Stimulated activated CD8-positive, alpha-beta memory T cell treated with anti-CD3 and anti-CD28 coated beads, Interleukin-4, amount 100 ng/mL, for 24 hours (primary cell): Measurements from ENCODE around the gene ADGRG7.
A peak's percentile ranks its signal among the peaks of the same experiment; 100 is the strongest.

Source experiments
- DNase-seq: peaks from one replicate; pipeline ENCODE4 v3.0.0-alpha.2; 2020; ENCODE audit warnings: low read depth

ADGRG7 gene

DNA sequence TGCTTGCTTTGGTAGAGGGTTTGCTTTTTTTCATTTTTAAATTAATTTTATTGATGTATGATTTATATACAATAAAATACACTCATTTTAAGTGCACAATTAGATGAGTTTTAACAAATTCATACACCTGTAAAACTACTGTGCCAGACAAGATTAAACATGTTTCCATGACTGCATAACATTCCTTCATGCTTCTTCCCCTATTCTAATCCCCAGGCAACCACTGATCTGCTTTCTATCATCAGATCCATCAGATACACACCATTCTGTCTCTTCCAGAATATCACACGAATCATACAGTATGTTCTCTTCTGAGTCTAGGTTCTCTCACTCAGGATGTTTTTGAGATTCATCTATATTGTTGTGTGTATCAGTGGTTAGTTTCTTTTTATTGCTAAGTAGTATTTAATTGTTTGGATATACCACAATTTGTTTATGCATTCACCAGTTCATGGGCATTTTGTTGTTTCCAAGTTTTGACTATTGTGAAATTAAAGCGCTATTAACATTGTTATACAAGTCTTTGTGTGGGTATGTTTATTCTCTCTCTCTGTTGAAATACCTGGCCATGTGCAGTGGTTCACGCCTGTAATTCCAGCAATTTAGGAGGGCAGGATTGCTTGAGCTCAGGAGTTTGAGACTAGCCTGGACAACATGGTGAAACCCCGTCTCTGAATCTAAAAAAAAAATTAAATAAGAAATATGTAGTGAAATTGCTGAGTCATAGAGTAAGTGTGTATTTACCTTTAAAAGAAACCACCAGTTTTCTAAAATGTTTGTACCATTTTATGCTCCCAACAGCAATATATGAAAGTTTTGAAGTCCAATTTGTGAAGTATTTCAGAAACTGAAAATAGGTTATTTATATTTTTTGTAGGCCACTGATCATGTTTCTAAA is 92.9 kb downstream of the ADGRG7 start:
- DNase-seq, result no peak

DNA sequence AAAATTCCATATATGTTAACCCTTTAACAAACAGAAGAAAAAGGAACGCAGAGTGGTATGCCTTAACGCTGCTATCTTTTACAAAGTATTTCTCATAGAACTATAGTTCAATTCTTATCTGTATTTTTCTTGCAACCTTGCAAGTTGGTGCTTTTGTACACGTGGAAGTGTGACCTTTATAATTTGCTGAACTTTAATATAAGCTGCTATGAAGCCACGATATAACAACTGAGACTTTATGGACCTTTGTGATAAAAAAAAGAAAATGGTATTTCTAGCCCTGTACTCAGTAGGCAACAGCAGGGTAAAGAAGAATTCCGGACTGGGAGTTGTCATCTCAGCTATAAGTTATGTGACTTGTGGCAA is 93.6 kb downstream of the ADGRG7 start:
- DNase-seq, result no peak

DNA sequence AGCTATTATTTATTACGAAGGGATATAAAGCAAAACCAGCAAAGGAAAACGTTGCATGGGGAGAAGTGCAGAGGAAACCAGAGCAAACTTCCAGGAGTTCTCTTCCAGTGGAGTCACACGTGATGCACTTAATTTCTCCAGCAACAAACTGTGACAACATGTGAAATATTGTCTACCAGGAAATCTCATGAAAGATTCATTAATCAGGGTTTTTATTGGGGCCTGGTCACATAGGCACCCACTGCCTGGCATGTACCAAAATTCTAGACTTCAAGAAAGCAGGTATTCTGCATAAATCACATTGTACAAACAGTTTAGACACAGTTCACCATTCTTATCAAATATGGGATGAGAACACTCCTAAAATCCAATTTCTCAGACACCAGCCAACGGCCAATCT is 94.5 kb downstream of the ADGRG7 start:
- no peak for DNase-seq

DNA sequence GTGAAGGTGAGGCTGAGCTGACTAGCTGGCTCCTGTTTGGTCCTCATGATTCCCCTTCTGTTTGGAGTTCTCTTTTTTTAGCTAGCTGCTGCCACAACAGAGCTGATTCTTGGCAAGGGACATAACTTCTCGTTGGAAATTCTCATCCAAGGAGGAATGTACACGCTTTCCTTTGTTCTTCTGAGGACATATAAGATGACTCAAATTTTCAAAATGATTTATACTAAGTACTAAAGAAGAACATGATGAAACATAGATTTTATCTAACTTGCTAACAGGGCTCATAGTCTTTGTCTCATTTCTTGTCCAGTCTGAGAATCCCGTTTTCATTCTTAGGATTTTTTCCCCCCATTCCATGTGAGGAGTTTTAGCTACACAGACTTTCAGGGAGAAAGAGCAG is 97.0 kb downstream of the ADGRG7 start:
- DNase-seq, result no peak

DNA sequence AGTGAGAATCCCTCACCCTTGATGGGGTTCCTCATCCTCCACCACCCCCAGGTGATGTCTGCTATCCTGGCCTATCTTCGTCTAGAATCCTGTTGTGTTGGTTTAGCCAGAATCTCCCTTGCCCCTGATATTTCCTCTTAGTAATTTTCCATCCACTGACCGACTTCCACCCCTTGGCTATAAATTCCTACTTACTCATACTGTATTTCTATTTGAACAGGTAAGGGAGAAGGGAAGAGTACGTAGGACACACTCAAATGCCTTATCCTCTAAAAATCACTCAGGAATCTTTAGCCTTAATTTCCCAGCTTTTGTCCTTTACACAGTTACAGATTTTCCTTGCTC is 99.2 kb downstream of the ADGRG7 start:
- no peak for DNase-seq

DNA sequence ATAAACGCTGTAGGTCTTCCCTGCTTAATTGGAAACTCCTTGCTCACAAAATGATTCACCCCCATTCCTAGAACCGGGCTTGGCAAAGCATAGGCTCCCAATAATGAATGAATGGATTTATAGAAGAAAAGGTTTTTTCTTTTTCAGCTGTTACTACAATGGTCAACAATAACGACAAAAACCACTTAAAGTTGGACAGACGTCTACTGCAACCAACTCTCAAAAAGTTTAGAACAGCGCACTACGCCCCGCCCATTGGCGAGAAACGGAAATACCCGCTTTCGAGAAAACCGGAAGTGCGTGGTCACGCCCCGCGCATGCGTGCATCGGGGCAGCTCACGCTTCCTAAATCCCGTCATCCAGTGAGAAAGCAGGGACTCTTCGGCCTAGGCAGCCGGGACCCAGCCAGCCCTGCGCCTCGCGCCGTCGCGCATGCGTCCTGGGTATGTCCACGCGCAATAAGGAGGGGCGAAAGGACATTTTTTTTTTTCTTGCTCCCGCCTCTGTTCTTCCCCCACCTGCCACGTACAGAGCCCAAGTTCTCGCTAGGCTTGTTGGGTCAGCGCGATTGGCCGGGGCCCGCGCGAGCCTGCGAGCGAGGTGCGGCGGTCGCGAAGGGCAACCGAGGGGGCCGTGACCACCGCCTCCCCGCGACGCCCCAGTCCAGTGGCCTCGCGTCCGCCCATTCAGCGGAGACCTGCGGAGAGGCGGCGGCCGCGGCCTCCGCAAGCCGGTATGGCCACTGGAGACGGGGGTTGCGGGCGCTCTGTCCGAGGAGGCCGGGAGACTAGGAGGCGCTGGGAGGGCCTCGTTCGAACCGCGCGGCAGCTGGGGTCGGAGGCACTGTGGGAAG is 99.8 kb downstream of the ADGRG7 start, which contains the start of gene TFG:
Gene TFG, plus strand, starts transcription at position 506 of the 853 bp plus-strand sequence. CDS start 4,192 bp downstream, outside the sequence.
- peak; percentile 96 for DNase-seq

DNA sequence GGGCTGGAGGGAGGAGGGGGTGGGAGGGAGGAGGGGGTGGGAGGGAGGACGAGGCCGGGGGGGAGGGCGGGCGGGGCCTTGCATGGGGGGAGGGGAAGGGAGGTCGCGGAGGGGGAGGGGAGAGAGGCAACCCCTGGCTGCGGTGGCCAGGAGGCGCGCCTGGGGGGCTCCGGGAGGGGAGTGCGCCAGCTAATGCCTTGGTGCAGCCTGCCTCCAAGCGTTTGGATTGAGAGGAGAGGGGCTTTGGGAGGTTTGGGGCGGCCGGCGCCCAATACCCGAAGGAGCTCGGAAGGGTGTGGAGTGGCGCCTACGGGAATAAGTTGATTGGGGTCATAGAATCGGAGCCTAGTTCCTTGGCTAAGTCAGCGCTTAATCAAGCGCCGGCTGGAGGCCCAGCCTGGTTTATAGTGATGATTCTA is 100.5 kb downstream of the ADGRG7 start:
- peak; percentile 10 for DNase-seq

DNA sequence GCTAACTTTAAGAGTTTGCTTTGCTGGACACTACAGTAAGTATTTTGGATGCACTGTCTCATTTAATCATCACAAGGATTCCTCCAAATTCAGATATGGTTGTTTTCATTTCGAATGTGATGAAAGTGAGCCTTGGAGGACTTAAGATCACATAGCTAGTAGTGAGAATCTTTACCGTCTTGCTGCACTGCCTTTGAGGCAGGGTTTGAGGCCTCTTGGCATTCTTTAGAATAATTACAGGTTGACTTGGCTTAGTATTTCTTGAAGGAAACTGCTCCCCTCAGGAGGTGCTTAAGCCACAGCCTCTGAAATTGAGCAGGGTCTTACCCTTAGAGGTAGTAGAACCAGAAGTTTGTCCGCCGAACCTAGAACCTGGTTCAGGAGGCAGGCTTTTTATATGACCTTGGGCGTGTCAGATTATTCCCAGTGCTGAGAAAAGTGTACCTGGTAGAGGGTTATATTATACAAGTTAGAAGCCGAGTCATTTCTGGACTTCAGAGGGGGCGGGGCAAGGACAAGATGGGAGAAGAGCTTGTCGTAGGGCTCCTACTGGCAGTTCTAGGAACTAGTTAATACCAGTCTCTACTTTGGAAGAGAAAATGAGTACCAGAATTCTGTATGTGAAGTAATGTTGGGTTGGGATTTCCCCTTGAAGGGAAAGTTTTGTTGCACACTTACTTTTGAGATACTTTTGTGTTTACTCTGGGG is 101.0 kb downstream of the ADGRG7 start:
- peak; percentile 55 for DNase-seq

DNA sequence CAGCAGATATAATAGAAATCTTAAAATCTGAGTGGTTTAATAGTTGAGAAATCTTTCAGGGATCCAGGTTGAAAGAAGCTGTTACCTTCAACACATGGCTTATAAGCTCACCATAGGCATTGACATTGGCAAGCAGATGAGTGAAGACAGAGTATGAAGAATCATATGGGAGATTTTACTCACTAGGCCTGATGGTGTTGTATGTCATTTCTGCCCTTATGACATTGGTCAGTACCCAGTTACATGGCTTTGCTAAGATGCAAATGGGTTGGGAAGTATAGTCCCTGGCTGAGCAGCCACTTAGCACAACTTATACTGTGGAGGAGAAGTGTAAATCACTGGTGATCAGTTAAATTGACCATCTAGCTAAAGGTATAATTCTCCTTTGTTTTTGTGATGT is 105.8 kb downstream of the ADGRG7 start:
- no peak for DNase-seq

DNA sequence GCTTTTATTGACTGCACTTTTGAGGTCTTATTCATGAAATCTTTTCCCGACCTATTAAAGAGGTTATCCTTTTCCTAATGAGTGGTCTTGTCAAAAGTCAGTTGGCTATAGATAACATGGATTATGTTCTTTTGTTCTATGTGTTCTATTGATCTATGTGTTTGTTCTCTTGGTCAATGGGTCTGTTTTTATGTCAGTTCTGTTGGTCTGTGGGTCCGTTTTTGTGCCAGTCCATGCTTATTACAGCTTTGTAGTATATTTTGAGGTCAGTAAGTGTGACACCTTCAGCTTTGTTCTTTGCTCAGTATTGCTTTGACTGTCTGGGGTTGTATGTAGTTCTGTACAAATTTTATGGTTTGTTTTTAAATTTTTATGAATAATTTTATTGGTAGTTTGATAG is 107.7 kb downstream of the ADGRG7 start:
- no peak for DNase-seq

DNA sequence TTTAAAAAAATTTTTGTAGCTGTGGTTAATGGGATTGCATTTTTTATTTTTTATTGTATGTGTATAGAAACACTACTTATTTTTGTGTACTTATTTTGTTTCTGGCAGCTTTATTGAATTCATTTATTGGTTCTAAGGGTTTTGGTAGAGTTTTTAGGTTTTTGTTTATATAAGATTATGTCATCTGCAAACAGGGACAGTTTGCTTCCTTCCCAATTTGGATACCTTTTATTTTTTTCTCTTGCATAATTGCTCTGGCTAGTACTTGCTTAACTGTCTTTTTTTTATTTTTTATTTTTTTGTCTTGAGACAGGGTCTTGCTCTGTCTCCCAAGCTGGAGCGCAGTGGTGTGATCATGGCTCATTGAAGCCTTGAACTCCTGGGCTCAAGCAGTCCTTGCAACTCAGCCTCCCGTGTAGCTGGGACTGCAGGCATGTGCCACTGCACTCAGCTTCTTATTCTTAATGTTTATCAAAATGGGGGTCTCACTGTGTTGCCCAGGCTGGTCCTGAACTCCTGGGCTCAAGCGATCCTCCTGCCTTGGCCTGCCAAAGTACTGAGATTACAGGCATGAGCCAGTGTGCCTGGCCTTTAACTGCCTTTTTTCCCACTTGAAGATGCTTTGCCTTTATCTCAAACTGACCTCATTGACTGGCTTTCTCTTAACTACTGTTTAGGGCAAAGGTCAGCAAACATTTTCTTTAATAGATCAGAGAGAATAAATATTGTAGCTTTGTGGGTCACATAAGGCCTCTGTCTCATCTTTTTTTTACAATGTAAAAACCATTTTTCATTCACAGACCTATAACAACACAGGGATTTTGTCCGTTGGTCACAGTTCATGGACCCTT is 108.5 kb downstream of the ADGRG7 start:
- no peak for DNase-seq

DNA sequence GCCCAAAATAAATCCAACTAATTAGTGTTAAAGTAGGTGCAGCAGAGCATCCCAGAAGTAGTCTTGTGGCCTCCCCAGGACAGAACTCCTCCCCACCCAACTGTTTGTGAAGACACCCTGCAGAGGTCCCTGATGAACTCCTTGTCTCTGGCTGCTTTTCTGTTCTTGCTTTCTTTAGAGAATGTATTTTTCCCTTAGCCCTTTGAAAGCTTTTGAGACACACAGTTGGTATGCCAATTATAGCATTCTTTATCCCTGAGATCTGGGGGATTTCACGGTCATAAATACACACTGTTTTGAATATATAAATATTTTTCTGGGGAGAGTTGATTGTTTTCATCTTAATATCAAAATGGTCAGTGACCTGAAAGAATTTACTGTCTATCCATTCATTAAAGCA is 109.7 kb downstream of the ADGRG7 start:
- no peak for DNase-seq

DNA sequence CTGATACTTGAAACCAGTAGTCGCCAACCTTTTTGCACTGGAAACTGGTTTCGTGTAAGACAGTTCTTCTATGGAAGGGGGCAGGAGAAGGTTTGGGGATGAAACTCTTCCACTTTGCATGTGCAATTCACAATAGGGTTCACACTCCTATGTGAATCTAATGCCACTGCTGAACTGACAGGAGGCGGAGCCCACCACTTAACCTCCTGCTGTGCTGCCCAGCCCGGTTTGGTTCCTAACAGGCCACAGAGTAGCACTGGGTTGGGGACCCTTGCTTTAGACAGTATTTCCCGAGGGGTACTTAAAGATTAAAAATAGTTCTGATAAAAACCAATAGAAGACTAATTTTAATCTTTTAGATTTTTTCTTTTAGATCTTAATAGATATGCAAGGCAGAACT is 111.0 kb downstream of the ADGRG7 start:
- DNase-seq, result no peak

DNA sequence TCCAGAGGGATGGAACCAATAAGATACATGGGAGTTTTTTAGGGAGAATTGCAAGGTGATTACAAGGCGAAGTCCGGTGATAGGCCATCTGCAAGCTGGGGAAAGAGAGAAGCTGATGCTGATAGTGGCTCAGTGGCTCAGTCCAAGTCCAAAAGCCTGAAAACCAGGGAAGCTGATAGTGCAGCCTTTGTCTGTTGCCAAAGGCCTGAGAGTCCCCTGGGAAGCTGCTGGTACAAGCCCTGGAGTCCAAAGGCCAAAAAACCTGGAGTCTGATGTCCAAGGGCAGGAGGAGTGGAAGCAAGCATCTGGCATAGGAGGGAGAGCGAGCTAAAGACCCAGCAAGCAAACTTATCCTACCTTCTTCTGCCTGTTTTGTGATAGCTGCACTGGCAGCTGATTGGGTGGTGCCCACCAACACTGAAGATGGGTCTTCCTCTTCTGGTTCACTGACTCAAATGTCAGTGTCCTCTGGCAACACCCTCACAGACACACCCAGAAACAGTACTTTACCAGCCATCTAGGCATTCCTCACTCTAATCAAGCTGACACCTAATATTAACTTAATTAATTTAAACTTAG is 116.6 kb downstream of the ADGRG7 start:
- no peak for DNase-seq

DNA sequence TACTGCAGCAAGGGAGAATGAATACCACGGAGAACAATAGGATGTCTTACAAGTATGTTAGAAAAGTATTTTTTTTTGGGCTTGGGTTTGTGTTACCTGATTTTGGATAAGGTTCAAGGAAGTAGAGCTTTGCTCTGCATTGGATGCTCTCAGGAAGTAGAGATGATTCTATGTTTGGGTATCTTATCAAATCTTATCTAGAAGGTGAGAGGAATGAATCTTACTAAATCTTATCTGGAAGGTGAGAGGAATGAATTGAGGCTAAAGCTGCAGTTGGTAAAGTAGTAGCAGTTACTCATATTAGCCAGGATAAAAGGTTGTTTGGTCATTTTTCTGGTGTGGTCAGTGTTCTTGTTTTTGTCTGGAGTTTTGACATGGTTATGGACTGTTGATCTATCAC is 117.3 kb downstream of the ADGRG7 start:
- DNase-seq, result no peak

DNA sequence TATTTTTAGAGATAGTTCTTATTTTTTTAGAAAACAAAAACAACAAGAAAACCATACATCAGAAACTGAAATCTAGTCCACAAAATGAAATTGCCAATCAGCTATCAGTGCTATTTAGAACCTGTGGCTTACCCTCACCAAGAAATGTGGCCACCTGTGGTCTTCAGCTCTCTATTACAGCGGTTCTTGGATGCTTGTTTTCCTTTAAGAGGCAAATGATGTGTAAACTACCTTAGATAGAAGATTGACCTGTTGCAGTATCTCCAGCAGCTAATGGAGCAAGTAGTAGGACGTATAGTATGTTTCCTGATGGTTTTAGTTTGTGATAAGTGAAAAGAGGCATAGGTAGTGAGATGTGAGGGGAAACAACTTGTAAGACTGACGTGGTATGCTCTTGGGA is 121.1 kb downstream of the ADGRG7 start:
- no peak for DNase-seq

DNA sequence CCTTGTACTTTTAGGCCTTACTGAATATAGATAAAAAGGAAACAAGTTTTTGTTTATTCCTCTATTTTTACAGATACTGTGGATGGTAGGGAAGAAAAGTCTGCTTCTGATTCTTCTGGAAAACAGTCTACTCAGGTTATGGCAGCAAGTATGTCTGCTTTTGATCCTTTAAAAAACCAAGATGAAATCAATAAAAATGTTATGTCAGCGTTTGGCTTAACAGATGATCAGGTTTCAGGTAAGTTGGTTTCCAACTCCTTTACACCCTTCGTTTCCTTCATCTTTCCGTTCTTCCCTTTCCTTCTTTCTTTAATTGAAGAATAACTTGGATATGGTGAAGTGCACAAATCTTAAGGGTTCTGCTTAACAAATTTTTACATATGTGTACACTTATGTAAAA is 123.0 kb downstream of the ADGRG7 start:
- DNase-seq, result no peak

DNA sequence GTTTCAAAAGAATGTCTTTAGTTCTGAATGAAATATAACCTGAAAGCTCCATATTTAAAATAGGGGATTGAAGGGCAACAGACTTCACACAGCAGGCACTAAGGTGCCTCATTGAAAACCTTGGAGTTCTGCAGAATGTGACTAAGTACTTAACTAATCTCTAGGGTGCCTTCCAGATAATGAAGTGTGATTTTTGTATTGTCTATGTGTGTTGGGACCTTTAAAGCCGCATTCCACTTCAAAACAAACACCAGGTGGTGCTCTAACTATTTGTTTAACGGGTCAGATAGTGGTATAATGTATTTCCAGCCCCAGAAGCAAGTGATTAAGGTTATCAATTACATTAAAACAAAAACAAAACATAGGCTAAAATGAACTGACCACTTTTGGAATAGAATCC is 127.9 kb downstream of the ADGRG7 start:
- DNase-seq, result no peak

DNA sequence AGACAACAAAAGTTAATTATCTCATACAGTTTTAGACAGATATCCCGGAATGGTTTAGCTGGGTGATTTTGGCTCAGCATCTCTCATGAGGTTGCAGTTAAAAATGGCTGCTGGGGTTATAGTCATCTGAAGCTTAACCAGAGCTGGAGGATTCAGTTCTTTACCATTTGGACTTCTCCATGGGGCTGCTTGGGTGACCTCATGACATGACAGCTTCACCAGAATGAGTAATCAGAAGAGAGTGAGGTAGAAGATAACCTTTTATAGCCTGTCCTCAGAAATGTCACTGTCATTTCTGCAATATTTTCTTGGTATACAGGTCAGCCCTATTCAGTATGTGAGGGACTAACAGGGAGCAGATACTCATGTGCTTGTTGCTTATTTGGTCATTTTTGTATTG is 130.8 kb downstream of the ADGRG7 start:
- DNase-seq, result no peak

DNA sequence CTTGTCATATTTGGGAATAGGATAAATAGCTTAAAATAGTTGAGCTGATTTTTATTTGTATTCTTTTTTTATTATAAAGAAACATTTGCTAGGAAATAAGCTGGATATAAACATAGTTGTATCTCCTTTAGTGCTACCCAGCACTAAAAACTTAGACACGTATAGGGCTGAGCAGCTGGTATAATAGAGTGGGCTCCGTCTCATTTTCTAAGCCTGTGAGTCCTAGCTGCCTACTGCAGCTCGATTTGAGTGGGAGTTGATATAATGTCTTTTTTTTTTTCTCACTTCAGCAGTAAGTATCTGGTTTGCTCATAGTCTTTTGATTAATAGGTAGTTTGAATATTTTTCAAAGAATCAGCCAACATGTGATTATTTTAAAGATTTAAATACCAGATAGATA is 134.1 kb downstream of the ADGRG7 start:
- no peak for DNase-seq

DNA sequence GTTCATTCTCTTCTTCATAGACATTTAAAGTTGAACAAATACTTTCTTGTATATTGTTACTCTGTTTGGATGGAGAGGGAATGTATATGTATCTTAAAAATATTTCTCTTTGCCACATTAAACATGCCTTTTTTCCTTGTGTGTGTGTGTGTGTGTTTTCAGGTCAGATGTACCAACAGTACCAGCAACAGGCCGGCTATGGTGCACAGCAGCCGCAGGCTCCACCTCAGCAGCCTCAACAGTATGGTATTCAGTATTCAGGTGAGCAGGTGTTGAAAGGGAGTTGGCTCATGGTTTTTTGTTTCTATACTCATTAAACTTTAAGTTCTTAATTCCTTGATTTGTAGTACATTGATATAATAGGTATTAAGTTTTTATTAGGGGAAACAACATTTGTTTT is 135.3 kb downstream of the ADGRG7 start:
- DNase-seq, result no peak
